ENCODE data around the gene PIK3IP1.

Gene PIK3IP1

DNA sequence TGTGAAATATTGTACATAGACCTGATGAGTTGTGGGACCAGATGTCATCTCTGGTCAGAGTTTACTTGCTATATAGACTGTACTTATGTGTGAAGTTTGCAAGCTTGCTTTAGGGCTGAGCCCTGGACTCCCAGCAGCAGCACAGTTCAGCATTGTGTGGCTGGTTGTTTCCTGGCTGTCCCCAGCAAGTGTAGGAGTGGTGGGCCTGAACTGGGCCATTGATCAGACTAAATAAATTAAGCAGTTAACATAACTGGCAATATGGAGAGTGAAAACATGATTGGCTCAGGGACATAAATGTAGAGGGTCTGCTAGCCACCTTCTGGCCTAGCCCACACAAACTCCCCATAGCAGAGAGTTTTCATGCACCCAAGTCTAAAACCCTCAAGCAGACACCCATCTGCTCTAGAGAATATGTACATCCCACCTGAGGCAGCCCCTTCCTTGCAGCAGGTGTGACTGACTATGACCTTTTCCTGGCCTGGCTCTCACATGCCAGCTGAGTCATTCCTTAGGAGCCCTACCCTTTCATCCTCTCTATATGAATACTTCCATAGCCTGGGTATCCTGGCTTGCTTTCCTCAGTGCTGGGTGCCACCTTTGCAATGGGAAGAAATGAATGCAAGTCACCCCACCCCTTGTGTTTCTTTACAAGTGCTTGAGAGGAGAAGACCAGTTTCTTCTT lies 12.3 kb downstream of the PIK3IP1 start:
- no peak for DNase-seq (ENCODE audit: low read depth in 1 of 2, low spot score in 1 of 2)

DNA sequence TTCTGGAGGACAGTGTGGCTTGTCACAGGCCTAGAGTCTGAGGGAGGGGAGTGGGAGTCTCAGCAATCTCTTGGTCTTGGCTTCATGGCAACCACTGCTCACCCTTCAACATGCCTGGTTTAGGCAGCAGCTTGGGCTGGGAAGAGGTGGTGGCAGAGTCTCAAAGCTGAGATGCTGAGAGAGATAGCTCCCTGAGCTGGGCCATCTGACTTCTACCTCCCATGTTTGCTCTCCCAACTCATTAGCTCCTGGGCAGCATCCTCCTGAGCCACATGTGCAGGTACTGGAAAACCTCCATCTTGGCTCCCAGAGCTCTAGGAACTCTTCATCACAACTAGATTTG lies 13.0 kb downstream of the PIK3IP1 start:
- DNase-seq (ENCODE audit: low read depth in 1 of 2, low spot score in 1 of 2): no peak

DNA sequence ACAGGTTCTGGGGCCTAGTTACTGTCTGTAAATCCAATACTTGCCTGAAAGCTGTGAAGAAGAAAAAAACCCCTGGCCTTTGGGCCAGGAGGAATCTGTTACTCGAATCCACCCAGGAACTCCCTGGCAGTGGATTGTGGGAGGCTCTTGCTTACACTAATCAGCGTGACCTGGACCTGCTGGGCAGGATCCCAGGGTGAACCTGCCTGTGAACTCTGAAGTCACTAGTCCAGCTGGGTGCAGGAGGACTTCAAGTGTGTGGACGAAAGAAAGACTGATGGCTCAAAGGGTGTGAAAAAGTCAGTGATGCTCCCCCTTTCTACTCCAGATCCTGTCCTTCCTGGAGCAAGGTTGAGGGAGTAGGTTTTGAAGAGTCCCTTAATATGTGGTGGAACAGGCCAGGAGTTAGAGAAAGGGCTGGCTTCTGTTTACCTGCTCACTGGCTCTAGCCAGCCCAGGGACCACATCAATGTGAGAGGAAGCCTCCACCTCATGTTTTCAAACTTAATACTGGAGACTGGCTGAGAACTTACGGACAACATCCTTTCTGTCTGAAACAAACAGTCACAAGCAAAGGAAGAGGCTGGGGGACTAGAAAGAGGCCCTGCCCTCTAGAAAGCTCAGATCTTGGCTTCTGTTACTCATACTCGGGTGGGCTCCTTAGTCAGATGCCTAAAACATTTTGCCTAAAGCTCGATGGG lies 13.5 kb downstream of the PIK3IP1 start:
- DNase-seq (ENCODE audit: low read depth in 1 of 2, low spot score in 1 of 2): no peak

DNA sequence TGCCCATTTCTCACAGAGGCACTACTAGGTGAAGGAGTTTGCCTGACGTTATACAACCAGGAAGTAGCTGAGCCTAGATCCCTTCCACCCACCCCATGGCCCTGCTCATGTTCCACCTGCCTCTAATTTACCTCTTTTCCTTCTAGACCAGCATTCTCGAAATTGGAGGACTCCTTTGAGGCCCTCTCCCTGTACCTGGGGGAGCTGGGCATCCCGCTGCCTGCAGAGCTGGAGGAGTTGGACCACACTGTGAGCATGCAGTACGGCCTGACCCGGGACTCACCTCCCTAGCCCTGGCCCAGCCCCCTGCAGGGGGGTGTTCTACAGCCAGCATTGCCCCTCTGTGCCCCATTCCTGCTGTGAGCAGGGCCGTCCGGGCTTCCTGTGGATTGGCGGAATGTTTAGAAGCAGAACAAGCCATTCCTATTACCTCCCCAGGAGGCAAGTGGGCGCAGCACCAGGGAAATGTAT lies 14.1 kb downstream of the PIK3IP1 start:
- no peak for DNase-seq (ENCODE audit: low read depth in 1 of 2, low spot score in 1 of 2)

DNA sequence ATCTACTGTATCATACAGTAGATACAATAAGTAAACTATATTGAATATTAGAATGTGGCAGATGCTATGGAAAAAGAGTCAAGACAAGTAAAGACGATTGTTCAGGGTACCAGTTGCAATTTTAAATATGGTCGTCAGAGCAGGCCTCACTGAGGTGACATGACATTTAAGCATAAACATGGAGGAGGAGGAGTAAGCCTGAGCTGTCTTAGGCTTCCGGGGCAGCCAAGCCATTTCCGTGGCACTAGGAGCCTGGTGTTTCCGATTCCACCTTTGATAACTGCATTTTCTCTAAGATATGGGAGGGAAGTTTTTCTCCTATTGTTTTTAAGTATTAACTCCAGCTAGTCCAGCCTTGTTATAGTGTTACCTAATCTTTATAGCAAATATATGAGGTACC lies 14.5 kb downstream of the PIK3IP1 start:
- no peak for DNase-seq (ENCODE audit: low read depth in 1 of 2, low spot score in 1 of 2)

DNA sequence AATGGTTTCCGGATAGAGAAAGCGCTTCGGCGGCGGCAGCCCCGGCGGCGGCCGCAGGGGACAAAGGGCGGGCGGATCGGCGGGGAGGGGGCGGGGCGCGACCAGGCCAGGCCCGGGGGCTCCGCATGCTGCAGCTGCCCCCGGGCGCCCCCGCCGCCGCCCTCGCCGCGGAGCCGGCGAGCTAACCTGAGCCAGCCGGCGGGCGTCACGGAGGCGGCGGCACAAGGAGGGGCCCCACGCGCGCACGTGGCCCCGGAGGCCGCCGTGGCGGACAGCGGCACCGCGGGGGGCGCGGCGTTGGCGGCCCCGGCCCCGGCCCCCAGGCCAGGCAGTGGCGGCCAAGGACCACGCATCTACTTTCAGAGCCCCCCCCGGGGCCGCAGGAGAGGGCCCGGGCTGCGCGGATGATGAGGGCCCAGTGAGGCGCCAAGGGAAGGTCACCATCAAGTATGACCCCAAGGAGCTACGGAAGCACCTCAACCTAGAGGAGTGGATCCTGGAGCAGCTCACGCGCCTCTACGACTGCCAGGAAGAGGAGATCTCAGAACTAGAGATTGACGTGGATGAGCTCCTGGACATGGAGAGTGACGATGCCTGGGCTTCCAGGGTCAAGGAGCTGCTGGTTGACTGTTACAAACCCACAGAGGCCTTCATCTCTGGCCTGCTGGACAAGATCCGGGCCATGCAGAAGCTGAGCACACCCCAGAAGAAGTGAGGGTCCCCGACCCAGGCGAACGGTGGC lies 15.7 kb downstream of the PIK3IP1 start:
- no peak for DNase-seq (ENCODE audit: low read depth in 1 of 2, low spot score in 1 of 2)

DNA sequence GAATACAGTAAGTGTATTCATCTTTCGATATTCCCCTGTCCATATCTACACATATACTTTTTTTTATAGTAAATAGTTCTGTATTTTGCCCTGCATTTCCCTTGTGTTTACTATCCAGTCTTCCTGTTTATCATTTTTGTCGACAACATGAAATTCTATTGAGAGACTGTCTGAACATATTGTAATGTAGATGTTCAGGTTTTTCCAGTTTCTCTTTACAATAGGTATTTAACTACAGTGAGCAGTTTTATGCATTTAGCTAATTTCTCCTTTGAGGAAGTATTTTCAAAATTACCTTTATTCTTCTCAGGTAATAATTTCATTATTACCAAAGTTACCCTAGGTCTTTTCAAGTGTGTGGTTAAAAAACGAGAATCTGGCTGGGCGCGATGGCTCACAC lies 16.7 kb downstream of the PIK3IP1 start:
- no peak for DNase-seq (ENCODE audit: low read depth in 1 of 2, low spot score in 1 of 2)

DNA sequence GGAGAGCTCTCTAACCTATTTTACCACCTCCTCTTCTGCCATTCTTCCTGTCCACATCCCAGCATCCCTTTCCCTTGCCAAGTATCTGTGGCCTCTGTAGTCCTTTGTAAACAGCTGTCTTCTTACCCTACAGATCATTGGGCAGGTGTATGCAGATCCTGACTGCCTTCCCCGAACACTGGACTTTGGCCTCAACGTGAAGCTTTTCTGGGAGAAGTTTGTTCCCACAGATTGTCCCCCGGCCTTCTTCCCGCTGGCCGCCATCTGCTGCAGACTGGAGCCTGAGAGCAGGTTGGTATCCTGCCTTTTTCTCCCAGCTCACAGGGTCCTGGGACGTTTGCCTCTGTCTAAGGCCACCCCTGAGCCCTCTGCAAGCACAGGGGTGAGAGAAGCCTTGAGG lies 17.3 kb downstream of the PIK3IP1 start:
- DNase-seq (ENCODE audit: low read depth in 1 of 2, low spot score in 1 of 2): no peak

DNA sequence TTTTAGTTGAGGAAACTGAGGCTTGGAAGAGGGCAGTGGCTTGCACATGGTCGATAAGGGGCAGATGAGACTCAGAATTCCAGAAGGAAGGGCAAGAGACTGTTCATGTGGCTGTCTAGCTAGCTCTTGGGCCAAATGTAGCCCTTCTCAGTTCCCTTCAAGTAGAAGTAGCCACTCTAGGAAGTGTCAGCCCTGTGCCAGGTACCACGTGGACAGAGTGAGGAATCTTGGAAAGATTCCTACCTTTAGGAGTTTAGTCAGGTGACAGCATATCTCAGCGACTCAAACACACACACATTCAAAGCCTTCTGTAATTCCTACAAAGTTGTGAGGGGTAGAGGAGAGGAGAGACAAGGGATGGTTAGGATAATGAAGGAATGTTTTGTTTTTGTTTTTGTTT lies 18.3 kb downstream of the PIK3IP1 start:
- DNase-seq (ENCODE audit: low read depth in 1 of 2, low spot score in 1 of 2): no peak

DNA sequence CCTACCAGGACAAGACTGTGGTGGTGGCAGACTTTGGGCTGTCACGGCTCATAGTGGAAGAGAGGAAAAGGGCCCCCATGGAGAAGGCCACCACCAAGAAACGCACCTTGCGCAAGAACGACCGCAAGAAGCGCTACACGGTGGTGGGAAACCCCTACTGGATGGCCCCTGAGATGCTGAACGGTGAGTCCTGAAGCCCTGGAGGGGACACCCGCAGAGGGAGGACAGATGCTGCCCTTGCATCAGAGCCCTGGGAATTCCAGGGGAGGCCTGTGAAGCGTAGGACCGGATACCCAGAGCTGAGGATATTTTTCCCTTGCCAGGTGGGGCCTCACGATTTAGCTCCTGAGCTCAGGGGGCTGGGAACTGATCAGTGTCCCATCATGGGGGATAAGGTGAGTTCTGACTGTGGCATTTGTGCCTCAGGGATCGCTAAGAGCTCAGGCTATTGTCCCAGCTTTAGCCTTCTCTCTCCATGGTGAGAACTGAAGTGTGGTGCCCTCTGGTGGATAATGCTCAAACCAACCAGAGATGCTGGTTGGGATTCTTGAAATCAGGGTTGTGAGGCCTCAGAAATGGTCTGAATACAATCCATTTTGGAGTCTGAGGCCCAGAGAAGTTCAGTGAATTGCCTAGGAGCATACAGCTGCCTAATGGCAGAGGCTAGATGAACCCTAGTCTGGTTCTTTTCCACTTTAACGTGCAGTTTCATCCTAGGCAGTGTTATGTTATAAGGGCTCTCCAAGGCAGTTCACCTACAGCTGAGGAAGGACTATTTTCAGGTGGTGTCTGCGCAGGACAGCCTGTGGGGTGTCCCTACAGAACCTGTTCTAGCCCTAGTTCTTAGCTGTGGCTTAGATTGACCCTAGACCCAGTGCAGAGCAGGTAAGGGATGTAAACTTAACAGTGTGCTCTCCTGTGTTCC lies 19.5 kb downstream of the PIK3IP1 start:
- no peak for DNase-seq (ENCODE audit: low read depth in 1 of 2, low spot score in 1 of 2)

DNA sequence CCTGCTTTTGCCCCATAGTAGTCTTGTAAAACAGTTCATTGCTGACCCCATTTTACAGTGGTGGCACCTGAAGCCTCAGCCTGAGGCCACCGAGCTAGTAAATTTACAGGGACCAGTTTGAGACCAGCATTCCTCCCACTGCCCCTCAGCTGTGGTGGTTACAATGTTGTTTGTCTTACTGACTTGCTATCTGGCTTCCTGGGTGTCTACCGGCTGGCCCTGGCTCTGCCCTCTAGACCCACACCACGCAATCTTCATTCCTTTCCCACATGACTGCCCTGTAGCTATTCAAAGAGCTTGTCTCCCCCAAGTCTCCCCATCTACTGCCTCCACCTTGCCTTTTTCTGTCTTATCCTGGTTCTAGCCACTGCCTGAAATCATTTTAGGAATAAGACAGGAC lies 20.8 kb downstream of the PIK3IP1 start:
- no peak for DNase-seq (ENCODE audit: low read depth in 1 of 2, low spot score in 1 of 2)

DNA sequence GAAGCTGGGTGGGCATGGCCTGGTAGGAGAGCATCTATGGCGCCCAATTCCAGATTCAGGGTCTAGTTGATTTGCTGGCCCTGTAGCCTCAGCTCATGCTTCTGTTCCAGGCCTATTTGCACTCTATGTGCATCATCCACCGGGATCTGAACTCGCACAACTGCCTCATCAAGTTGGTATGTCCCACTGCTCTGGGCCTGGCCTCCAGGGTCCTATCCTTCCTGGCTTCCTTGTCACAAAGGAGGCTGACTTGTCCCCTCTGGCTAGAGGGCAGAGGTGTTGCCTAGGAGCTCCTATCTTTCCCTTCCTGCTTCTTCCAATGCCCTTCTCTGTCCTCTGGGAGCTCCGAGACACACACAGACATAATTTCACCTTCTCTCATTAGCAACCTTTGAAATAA lies 21.3 kb downstream of the PIK3IP1 start:
- no peak for DNase-seq (ENCODE audit: low read depth in 1 of 2, low spot score in 1 of 2)

DNA sequence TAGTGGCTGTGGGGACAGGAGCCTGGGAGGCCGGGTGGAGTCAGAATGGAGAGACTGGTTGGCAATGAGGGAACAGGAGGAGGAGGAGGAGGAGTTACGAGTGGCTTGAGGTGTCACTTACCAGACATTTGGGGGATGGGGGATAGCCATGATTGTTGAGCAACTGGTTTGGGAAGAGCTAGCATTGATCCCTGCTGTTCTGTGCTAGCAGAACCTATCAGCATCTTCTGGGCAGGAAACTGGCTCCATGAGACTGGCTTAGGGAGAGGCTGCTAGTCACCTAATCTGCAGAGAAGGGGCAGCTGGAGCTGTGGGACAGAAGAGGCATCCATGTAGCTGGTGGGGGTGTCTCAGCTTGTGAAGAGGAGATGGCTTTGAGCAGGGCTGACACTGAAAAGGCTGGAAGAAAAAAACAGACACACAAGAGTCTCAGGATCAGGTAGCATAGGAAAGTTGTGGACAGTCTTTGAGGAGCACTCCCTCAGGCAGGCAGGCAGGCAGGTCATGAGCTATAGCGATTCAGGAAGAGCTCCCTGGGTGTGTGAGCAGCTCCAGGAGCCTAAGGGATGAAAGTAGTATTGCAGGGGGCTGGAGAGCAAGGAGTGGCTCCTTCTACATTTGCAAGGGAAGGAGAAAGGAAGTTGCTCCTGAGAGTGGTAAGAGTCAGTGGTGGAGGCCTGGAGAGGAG lies 22.3 kb downstream of the PIK3IP1 start:
- DNase-seq (ENCODE audit: low read depth in 1 of 2, low spot score in 1 of 2): no peak

DNA sequence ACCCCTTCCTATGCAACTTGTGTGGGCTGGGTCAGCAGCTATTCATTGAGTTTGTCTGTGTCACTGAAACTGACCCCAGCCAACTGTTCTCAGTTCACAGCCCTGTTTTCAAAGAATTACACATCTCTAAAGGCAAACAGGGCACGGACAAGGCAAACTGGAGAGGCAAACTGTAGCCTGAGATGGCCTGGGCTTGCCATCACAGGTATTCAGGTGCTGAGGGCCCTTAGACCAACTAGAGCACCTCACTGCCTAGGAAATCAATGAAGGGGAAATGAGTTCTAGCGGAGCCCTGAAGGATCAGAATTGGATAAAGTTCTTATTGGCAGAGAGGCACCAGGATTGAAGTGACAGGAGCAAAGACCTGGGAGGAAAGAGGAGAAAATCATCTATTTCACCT lies 24.0 kb downstream of the PIK3IP1 start:
- DNase-seq (ENCODE audit: low read depth in 1 of 2, low spot score in 1 of 2): no peak

DNA sequence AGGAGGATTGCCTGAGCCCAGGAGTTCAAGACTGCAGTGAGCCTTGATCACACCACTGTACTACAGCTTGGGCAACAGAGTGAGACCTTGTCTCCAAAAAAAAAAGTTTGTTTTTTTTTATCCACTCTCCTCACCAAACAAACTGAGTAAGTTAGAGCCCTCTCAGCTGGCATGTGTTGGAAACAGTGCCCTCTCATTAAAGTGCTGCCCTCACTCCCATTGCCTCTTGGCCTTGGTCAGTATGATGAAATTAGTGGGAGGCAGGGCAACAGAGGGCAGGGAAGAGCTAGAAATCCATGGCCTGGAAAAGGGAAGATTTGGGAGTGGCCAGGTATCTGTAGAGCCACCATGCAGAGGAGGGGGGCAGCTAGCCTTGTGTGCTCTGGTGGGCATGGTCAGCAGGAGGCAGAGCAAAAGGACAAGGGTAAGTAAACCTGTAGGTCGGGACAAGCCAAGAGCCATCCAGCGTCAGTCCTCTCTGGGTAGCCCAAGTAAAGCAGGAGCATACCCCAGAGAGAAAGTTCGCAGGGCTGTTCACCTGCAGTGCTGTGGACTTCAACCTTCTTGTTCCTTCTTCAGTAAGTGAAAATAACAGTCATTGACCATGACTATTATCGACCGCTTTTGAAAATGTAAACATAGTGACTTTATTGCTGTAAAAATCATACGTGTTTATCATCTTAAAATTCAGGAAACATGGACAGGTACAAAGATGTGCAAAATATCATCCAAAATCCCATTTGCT lies 28.2 kb downstream of the PIK3IP1 start:
- no peak for DNase-seq (ENCODE audit: low read depth in 1 of 2, low spot score in 1 of 2)

DNA sequence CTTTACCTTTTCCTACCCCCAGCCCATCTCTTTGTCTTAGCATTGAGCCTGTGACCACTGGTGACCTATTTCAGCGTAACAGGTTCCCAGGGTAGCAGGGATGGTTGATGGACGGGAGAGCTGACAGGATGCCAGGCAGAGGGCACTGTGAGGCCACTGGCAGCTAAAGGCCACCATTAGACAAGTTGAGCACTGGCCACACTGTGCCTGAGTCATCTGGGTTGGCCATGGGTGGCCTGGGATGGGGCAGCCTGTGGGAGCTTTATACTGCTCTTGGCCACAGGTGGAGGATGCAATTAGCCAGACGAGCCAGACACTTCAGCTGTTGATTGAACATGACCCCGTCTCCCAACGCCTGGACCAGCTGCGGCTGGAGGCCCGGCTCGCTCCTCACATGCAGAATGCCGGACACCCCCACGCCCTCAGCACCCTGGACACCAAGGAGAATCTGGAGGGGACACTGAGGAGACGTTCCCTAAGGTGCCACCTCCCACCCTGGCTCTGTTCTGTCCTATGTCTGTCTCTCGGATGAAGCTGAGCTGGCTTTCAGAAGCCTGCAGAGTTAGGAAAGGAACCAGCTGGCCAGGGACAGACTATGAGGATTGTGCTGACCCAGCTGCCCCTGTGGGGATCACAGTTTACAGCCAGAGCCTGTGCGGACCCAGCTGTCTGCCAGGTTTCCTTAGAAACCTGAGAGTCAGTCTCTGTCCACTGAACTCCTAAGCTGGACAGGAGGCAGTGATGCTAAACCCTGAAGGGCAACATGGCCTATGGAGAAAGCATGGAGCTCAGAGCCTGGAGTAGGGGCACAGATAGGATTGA lies 29.8 kb downstream of the PIK3IP1 start:
- no peak for DNase-seq (ENCODE audit: low read depth in 1 of 2, low spot score in 1 of 2)

DNA sequence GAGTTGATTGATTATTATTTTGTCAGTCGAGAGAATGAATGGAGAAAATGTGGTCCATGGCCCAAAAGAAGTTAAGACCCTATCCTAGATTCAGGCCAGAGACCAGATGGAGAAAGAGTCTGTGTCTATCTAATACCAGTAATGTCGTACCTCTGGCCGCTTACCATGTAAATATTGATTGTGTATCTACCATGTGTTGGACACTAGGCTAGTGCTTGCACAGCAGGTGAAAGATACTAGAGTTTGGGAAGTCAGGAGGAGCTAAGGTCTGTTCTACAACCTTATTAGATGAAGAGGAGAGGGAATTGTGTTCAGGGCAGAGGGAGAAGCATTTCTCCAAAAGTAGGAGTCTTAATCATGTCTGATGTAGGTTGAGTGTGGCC lies 31.8 kb downstream of the PIK3IP1 start:
- DNase-seq (ENCODE audit: low read depth in 1 of 2, low spot score in 1 of 2): no peak

DNA sequence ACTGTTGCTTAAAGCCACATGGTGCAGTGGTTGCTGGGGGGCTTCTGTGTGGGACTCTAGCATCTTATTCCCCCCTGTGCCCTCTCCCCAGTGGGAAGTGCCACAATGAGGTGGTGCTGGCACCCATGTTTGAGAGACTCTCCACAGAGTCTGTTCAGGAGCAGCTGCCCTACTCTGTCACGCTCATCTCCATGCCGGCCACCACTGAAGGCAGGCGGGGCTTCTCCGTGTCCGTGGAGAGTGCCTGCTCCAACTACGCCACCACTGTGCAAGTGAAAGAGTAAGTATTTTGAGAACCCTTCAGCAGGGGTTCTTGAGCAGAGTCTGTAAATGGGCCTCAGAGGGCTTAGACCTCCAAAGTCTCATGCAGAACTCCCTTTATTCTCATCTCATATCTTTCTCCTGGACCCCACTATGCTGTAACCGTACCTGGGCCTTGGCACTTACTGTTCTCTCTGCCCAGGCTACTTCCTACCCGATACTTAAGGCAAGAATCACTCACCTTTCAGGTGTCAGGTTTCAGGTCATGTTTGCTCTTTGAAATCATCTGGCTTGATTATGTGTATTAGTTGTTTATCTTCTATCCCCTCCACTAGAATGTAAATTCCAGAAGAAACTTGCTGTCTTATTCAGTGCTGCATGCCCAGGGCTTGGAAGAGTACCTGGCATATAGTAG lies 32.4 kb downstream of the PIK3IP1 start:
- no peak for DNase-seq (ENCODE audit: low read depth in 1 of 2, low spot score in 1 of 2)

DNA sequence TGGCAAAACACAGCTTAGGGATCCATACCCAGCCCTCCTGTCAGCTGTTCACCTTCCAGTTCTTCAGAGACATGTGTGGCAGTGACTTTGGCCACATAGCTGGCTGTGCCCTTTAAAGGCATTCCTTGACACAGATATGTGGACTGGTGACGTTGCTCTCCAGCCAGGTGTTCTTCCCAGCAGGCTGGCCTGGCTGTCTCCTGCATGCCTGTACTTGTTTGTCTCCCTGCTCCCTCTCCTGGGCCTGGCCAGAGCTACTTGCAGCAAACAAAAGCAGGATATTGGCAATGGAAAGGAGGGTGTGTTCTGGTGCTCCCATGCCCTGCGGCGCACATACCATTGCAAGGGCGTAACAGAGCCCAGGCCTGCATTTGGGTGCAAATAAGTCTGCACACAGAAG lies 38.3 kb downstream of the PIK3IP1 start:
- DNase-seq (ENCODE audit: low read depth in 1 of 2, low spot score in 1 of 2): no peak

All from stimulated activated CD4-positive, alpha-beta T cell treated with anti-CD3 and anti-CD28 coated beads, Interleukin-15, amount 100 ng/mL, for 1 hour (primary cell).